SU-DHL-6 (cell line): ENCODE measurements around the gene MRPL27.

Experiments
- CTCF ChIP-seq: fragments of 200-600 bp; sonication (generic); IDR thresholded peaks from one replicate; pipeline ENCODE4 v1.5.1; 2017; ENCODE audit warnings: antibody characterized with exemption, mild to moderate bottlenecking, low read length, moderate library complexity; ENCODE audit not compliant: insufficient read depth, poor library complexity, severe bottlenecking
- EZH2phosphoT487 ChIP-seq: fragments of 200-600 bp; sonication (generic), shearing (Covaris generic); conservative IDR thresholded peaks from 2 replicates; pipeline ENCODE4 v1.6.1; 2018; ENCODE audit warnings: mild to moderate bottlenecking, antibody characterized with exemption, low read length, moderate library complexity, mixed read lengths

DNA sequence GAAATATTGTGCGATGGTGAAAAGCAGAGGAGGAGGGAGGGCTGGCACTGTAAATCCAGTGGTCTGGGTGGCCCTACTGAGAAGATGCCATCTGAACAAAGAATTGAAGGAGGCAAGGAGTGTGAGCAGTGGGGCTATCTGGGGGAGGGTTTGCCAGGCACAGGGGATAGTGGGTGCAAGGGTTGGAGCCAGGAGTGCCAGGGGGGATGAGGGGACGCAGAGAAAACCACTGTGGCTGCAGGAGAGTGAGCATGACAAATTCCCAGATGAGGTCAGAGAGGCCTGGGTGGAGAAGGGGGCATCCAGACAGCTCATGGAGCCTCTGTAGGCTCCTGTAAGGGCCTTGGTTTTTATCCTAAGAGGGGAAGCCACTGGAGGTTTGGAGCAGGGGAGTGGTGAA is 22.3 kb downstream of the MRPL27 start:
- TF ChIP-seq EZH2phosphoT487 (no peak), CTCF (no peak)
